ENCODE results near the gene SH3PXD2B.
"Not testable (repeated sequence)": the region's sequence is repeated elsewhere in the genome, so short reads cannot be mapped to it uniquely, and the experiment has no call there.

Gene SH3PXD2B

GRCh38 chr5:172399826-172400225 lies 54.5 kb downstream of the SH3PXD2B start:
- DNase-seq, result no peak

GRCh38 chr5:172399336-172399735 lies 55.0 kb downstream of the SH3PXD2B start:
- DNase-seq, result no peak

- DNase-seq, result not testable (repeated sequence)
Observed at GRCh38 chr5:172398645-172399044, 55.7 kb downstream of the SH3PXD2B start.

- not testable (repeated sequence) for DNase-seq
Observed at GRCh38 chr5:172396994-172397393, 57.3 kb downstream of the SH3PXD2B start.

GRCh38 chr5:172396220-172396619 lies 58.1 kb downstream of the SH3PXD2B start:
- no peak for DNase-seq

- DNase-seq, result no peak
Observed at GRCh38 chr5:172395483-172395882, 58.8 kb downstream of the SH3PXD2B start.

GRCh38 chr5:172389578-172390112 lies 64.7 kb downstream of the SH3PXD2B start:
- DNase-seq, result no peak

- no peak for DNase-seq
Observed at GRCh38 chr5:172388246-172388733, 66.0 kb downstream of the SH3PXD2B start.

- no peak for DNase-seq
Observed at GRCh38 chr5:172385707-172386106, 68.6 kb downstream of the SH3PXD2B start.

- no peak for DNase-seq
Observed at GRCh38 chr5:172385010-172385563, 69.2 kb downstream of the SH3PXD2B start.

GRCh38 chr5:172383191-172383802 lies 71.0 kb downstream of the SH3PXD2B start:
- DNase-seq, result peak; percentile 52

- DNase-seq, result peak; percentile 51
Observed at GRCh38 chr5:172380987-172381643, 73.2 kb downstream of the SH3PXD2B start.

GRCh38 chr5:172380301-172380986 lies 73.9 kb downstream of the SH3PXD2B start:
- no peak for DNase-seq

- DNase-seq, result no peak
Observed at GRCh38 chr5:172379481-172379880, 74.8 kb downstream of the SH3PXD2B start.

GRCh38 chr5:172377856-172378255 lies 76.5 kb downstream of the SH3PXD2B start:
- DNase-seq, result no peak

- DNase-seq, result no peak
Observed at GRCh38 chr5:172377438-172377837, 76.9 kb downstream of the SH3PXD2B start.

- no peak for DNase-seq
Observed at GRCh38 chr5:172374783-172375182, 79.5 kb downstream of the SH3PXD2B start.

GRCh38 chr5:172373680-172374079 lies 80.6 kb downstream of the SH3PXD2B start:
- DNase-seq, result no peak

- no peak for DNase-seq
Observed at GRCh38 chr5:172371684-172372083, 82.6 kb downstream of the SH3PXD2B start.

GRCh38 chr5:172370648-172371545 lies 83.4 kb downstream of the SH3PXD2B start:
- peak; percentile 23 for DNase-seq

- no peak for DNase-seq
Observed at GRCh38 chr5:172370237-172370640, 84.1 kb downstream of the SH3PXD2B start.

- not testable (repeated sequence) for DNase-seq
Observed at GRCh38 chr5:172368699-172369098, 85.6 kb downstream of the SH3PXD2B start.

Measured in fibroblast of skin of abdomen (primary cell).